Neural progenitor cell (in vitro differentiated cells): ENCODE results near the gene GPR15LG. TPM values are rescaled to one million over a fixed set of nuclear protein-coding genes. Genes with fewer than 3 reads are reported as not detected.
A peak's percentile ranks its signal among the peaks of the same experiment; 100 is the strongest.

Experiments
- DNase-seq: peaks from one replicate; pipeline ENCODE4 v3.0.0-alpha.2; 2016; ENCODE audit warnings: low spot score
- H2AFZ ChIP-seq: fragments of 200-600 bp; sonication (generic); replicated peaks from 2 replicates; pipeline ENCODE4 v1.6.1; 2016; ENCODE audit warnings: antibody characterized with exemption
- H3F3A ChIP-seq: fragments of 200-600 bp; sonication (generic); 2 replicates; pipeline ENCODE4 v1.6.1; 2016; ENCODE audit warnings: antibody characterized with exemption, low read depth
- H3K27ac ChIP-seq: fragments of 200-600 bp; sonication (generic); 2 replicates; pipeline ENCODE4 v1.5.1; 2016; ENCODE audit warnings: mild to moderate bottlenecking
- H3K27me3 ChIP-seq: fragments of 200-600 bp; sonication (generic); 2 replicates; pipeline ENCODE4 v1.6.1; 2016; ENCODE audit warnings: mild to moderate bottlenecking, moderate library complexity
- H3K36me3 ChIP-seq: fragments of 200-600 bp; sonication (generic); 2 replicates; pipeline ENCODE4 v1.5.1; 2016
- H3K4me1 ChIP-seq: fragments of 200-600 bp; sonication (generic); 2 replicates; pipeline ENCODE4 v1.6.1; 2016; ENCODE audit warnings: mixed run types
- H3K4me2 ChIP-seq: fragments of 200-600 bp; sonication (generic); 2 replicates; pipeline ENCODE4 v1.6.1; 2016
- H3K4me3 ChIP-seq: fragments of 200-600 bp; sonication (generic); 2 replicates; pipeline ENCODE4 v1.5.1; 2016
- H3K79me2 ChIP-seq: fragments of 200-600 bp; sonication (generic); 2 replicates; pipeline ENCODE4 v1.6.1; 2016; ENCODE audit warnings: low read depth
- H3K9ac ChIP-seq: fragments of 200-600 bp; sonication (generic); 2 replicates; pipeline ENCODE4 v1.6.1; 2016
- H3K9me3 ChIP-seq: fragments of 200-600 bp; sonication (generic); 2 replicates; pipeline ENCODE4 v1.5.1; 2016; ENCODE audit warnings: low read depth
- H4K20me1 ChIP-seq: fragments of 200-600 bp; sonication (generic); 2 replicates; pipeline ENCODE4 v1.6.1; 2016; ENCODE audit warnings: low read depth
- H3K27ac Mint-ChIP-seq: 3 replicates; pipeline ENCODE4 v1.8.0; 2021; ENCODE audit warnings: mixed read lengths
- H3K27me3 Mint-ChIP-seq: 2 replicates; pipeline ENCODE4 v1.8.0; 2022; ENCODE audit warnings: low read depth, mild to moderate bottlenecking, inconsistent platforms, moderate library complexity, mixed read lengths; ENCODE audit not compliant: insufficient read depth
- H3K36me3 Mint-ChIP-seq: 3 replicates; pipeline ENCODE4 v1.8.0; 2021; ENCODE audit warnings: mixed read lengths
- H3K4me1 Mint-ChIP-seq: 3 replicates; pipeline ENCODE4 v1.8.0; 2021; ENCODE audit warnings: mixed read lengths
- H3K4me3 Mint-ChIP-seq: 3 replicates; pipeline ENCODE4 v1.8.0; 2021; ENCODE audit warnings: mild to moderate bottlenecking, moderate library complexity, mixed read lengths
- H3K9me3 Mint-ChIP-seq: 3 replicates; pipeline ENCODE4 v1.8.0; 2020; ENCODE audit warnings: mixed read lengths
- EZH2 ChIP-seq: fragments of 200-600 bp; sonication (generic); IDR thresholded peaks from 2 replicates; pipeline ENCODE4 v1.6.1; 2017; ENCODE audit warnings: antibody characterized with exemption, mild to moderate bottlenecking, moderate library complexity
- EZH2phosphoT487 ChIP-seq: fragments of 200-600 bp; sonication (generic); IDR thresholded peaks from 2 replicates; pipeline ENCODE4 v1.6.1; 2017; ENCODE audit warnings: antibody characterized with exemption
- total RNA-seq: library from RNA; depleted of rRNA; stranded (reverse); fragments of >200 nt; gene quantifications from 2 replicates; pipeline ENCODE4 v1.2.3, GENCODE V29; 2015; ENCODE audit warnings: low replicate concordance
- TF ChIP-seq, protein P1 (sequence below): fragments of 200-600 bp; sonication (generic); IDR thresholded peaks from 2 replicates; pipeline ENCODE4 v1.5.1; 2017; ENCODE audit warnings: antibody characterized with exemption, mild to moderate bottlenecking

GPR15LG gene
- total RNA-seq, 1 donor from 2014 or later, result not detected

DNA sequence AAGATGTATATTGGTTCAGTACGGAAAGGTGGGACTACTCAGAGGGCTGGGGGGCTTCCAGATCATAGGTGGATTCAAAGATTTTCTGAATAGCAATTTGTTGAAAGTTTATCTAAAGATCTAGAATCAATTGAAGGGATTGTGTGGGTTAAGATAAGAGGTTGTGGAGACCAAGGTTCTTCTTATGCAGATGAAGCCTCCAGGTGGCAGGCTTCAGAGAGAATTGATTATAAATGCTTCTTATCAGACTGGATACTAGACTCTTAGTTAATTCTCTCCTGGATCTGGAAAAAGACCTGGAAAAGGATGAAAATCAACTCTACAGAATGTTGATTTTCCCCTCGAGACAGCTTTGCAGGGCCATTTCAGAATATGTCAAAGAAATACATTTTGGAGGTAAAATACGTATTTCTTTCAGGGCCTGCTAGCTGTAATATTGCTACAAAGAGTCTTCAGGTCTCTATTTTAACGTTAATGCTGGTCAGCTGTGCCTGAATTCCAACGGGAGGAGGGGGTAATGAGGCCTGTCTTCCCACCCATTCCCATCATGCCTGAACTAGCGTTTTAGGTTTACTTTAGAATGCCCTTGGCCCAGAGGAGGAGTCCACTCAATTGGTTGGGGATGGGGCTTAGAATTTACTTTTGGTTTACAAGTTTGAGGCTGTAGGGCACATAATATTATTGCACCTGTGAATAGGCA is 12.8 kb upstream of the GPR15LG start:
- DNase-seq, result peak; percentile 13
- Mint-ChIP-seq H3K27me3 (peaks cover 4% of the 10 kb centered on the region), H3K36me3 (no peaks in the 10 kb centered on the region), H3K27ac (no peak overlapping the region), H3K4me1 (no peaks in the 10 kb centered on the region), H3K4me3 (no peak overlapping the region), H3K9me3 (no peaks in the 10 kb centered on the region)
- H4K20me1 ChIP-seq, result no peaks in the 10 kb centered on the region
- H3F3A ChIP-seq, result no peaks in the 10 kb centered on the region
- H3K27ac ChIP-seq, result no peak overlapping the region
- H3K27me3 ChIP-seq, result no peaks in the 10 kb centered on the region
- no peak overlapping the region for H3K9ac ChIP-seq
- no peaks in the 10 kb centered on the region for H3K79me2 ChIP-seq
- H3K4me2 ChIP-seq, result no peak overlapping the region
- no peak overlapping the region for H2AFZ ChIP-seq
- H3K4me3 ChIP-seq, result no peak overlapping the region
- no peaks in the 10 kb centered on the region for H3K4me1 ChIP-seq
- TF ChIP-seq, protein P1, sequence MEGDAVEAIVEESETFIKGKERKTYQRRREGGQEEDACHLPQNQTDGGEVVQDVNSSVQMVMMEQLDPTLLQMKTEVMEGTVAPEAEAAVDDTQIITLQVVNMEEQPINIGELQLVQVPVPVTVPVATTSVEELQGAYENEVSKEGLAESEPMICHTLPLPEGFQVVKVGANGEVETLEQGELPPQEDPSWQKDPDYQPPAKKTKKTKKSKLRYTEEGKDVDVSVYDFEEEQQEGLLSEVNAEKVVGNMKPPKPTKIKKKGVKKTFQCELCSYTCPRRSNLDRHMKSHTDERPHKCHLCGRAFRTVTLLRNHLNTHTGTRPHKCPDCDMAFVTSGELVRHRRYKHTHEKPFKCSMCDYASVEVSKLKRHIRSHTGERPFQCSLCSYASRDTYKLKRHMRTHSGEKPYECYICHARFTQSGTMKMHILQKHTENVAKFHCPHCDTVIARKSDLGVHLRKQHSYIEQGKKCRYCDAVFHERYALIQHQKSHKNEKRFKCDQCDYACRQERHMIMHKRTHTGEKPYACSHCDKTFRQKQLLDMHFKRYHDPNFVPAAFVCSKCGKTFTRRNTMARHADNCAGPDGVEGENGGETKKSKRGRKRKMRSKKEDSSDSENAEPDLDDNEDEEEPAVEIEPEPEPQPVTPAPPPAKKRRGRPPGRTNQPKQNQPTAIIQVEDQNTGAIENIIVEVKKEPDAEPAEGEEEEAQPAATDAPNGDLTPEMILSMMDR, result no peak
- TF ChIP-seq EZH2, result no peak
- no peak for TF ChIP-seq EZH2phosphoT487
- H3K9me3 ChIP-seq, result no peaks in the 10 kb centered on the region
- no peaks in the 10 kb centered on the region for H3K36me3 ChIP-seq

GRCh38 chr10:84163996-84164395 is 9.6 kb upstream of the GPR15LG start:
- H3K27me3 ChIP-seq, result no peaks in the 10 kb centered on the region
- H4K20me1 ChIP-seq, result no peaks in the 10 kb centered on the region
- TF ChIP-seq EZH2phosphoT487 (no peak), EZH2 (no peak)
- TF ChIP-seq, protein P1, result no peak
- Mint-ChIP-seq H3K27me3 (no peaks in the 10 kb centered on the region), H3K9me3 (peaks cover 2% of the 10 kb centered on the region), H3K4me1 (no peaks in the 10 kb centered on the region), H3K4me3 (no peak overlapping the region), H3K27ac (no peak overlapping the region), H3K36me3 (no peaks in the 10 kb centered on the region)
- H3K36me3 ChIP-seq, result no peaks in the 10 kb centered on the region
- H3K27ac ChIP-seq, result no peak overlapping the region
- H3K9ac ChIP-seq, result no peak overlapping the region
- no peak overlapping the region for H2AFZ ChIP-seq
- H3F3A ChIP-seq, result no peaks in the 10 kb centered on the region
- no peaks in the 10 kb centered on the region for H3K9me3 ChIP-seq
- no peak overlapping the region for H3K4me3 ChIP-seq
- H3K79me2 ChIP-seq, result no peaks in the 10 kb centered on the region
- H3K4me2 ChIP-seq, result no peak overlapping the region
- DNase-seq, result no peak
- no peaks in the 10 kb centered on the region for H3K4me1 ChIP-seq

GRCh38 chr10:84164442-84164841 is 9.2 kb upstream of the GPR15LG start:
- H3K4me1 Mint-ChIP-seq, result no peaks in the 10 kb centered on the region

More at GRCh38 chr10:84164442-84164841, 9.2 kb upstream of the GPR15LG start:
- H3K27me3 Mint-ChIP-seq, result no peaks in the 10 kb centered on the region
- H3K9me3 Mint-ChIP-seq, result peaks cover 2% of the 10 kb centered on the region
- no peak for DNase-seq
- H3K4me2 ChIP-seq, result no peak overlapping the region
- H3K4me3 ChIP-seq, result no peak overlapping the region
- no peaks in the 10 kb centered on the region for H3F3A ChIP-seq
- no peaks in the 10 kb centered on the region for H3K36me3 ChIP-seq
- no peaks in the 10 kb centered on the region for H4K20me1 ChIP-seq
- no peaks in the 10 kb centered on the region for H3K9me3 ChIP-seq
- H3K27ac ChIP-seq, result no peak overlapping the region
- no peak overlapping the region for H3K9ac ChIP-seq
- no peak overlapping the region for H3K4me3 Mint-ChIP-seq
- no peaks in the 10 kb centered on the region for H3K4me1 ChIP-seq
- H3K27me3 ChIP-seq, result no peaks in the 10 kb centered on the region
- TF ChIP-seq, protein P1, result no peak
- TF ChIP-seq EZH2, result no peak
- TF ChIP-seq EZH2phosphoT487, result no peak
- no peak overlapping the region for H3K27ac Mint-ChIP-seq
- no peaks in the 10 kb centered on the region for H3K36me3 Mint-ChIP-seq
- H3K79me2 ChIP-seq, result no peaks in the 10 kb centered on the region
- peak overlapping the region; percentile 36 for H2AFZ ChIP-seq
